Mucosa of descending colon (tissue), 3 donors: ENCODE data around the gene DNAJC25. TPM values are rescaled to one million over a fixed set of nuclear protein-coding genes. Genes with fewer than 3 reads are reported as not detected.

ENCODE experiments used
- ATAC-seq: fragments of 200-7000 bp; cut with Tn5 transposase; one replicate; pipeline ENCODE4 v1.9.1; 2020; ENCODE audit warnings: mild to moderate bottlenecking, moderate library complexity
- DNase-seq, 3 donors: peaks; one replicate each; pipeline ENCODE4 v3.0.0-alpha.2; 2020
- H3K36me3 ChIP-seq: fragments of 200-600 bp; one replicate; pipeline ENCODE4 v1.8.0; 2021; ENCODE audit warnings: low read depth, mild to moderate bottlenecking
- H3K4me1 ChIP-seq: fragments of 200-600 bp; one replicate; pipeline ENCODE4 v1.8.0; 2021; ENCODE audit warnings: low read depth, mild to moderate bottlenecking
- H3K4me3 ChIP-seq: fragments of 200-600 bp; one replicate; pipeline ENCODE4 v1.8.0; 2021; ENCODE audit warnings: mild to moderate bottlenecking
- H3K9me3 ChIP-seq: fragments of 200-600 bp; one replicate; pipeline ENCODE4 v1.8.0; 2021; ENCODE audit warnings: mild to moderate bottlenecking
- CTCF ChIP-seq: fragments of 200-600 bp; IDR thresholded peaks from one replicate; pipeline ENCODE4 v1.8.0; 2022; ENCODE audit warnings: antibody characterized with exemption, mild to moderate bottlenecking
- intact Hi-C, 2 donors: fragments of 100-400 bp; cut with DNase I in 1 of 2; cut with micrococcal nuclease in 1 of 2; formaldehyde crosslinking; loops; one replicate each; pipeline versions ENCODE4 v1.11.0 to v1.11.1; 2022; cut with DNase I, micrococcal nuclease
- total RNA-seq, 3 donors: library from RNA; stranded (reverse); fragmentation: NEBNext Ultra II Directional in 2 of 3; extraction: Animal tissue kit (Norgen Biotek cat#: 25700) in 2 of 3; gene quantifications; one replicate each; pipeline versions ENCODE4 v1.2.1 to v1.2.4, GENCODE V29; 2021 to 2023
- donor health status: DM: no; HTN: no; CAD: no; lungs with moderate emphysema.
- donor health status: DM: no; HTN: no; CAD: no.
- donor health status: DM: no; HTN: yes; CAD: no.

Gene DNAJC25
- total RNA-seq, 3 donors from 2014 or later, result 7.5 to 8.0 (median 7.7) TPM

- peaks cover 20% of the 10 kb centered on the region for H3K4me1 ChIP-seq
- no peak for DNase-seq
- intact Hi-C loops, result no loop called here
- no peaks in the 10 kb centered on the region for H3K36me3 ChIP-seq
- no peak for ATAC-seq
- TF ChIP-seq CTCF, result no peak
- H3K4me3 ChIP-seq, result no peak overlapping the region
- H3K9me3 ChIP-seq, result no peaks in the 10 kb centered on the region
Observed at GRCh38 chr9:111634860-111635259, 3.7 kb downstream of the DNAJC25 start.

- no peak for TF ChIP-seq CTCF
- no peaks in the 10 kb centered on the region for H3K9me3 ChIP-seq
- H3K36me3 ChIP-seq, result no peaks in the 10 kb centered on the region
- DNase-seq, result no peak
- peaks cover 16% of the 10 kb centered on the region for H3K4me1 ChIP-seq
- ATAC-seq, result no peak
- H3K4me3 ChIP-seq, result no peak overlapping the region
- intact Hi-C loops, result no loop called here
Observed at GRCh38 chr9:111637421-111637950, 6.4 kb downstream of the DNAJC25 start.

GRCh38 chr9:111644195-111644772, 13.2 kb downstream of the DNAJC25 start:
- intact Hi-C loops, result no loop called here
- Histone ChIP-seq H3K36me3 (no peaks in the 10 kb centered on the region), H3K9me3 (no peaks in the 10 kb centered on the region), H3K4me1 (no peaks in the 10 kb centered on the region), H3K4me3 (no peak overlapping the region)
- no peak for TF ChIP-seq CTCF
- ATAC-seq, result no peak
- no peak for DNase-seq

GRCh38 chr9:111645806-111646205, 14.7 kb downstream of the DNAJC25 start:
- peak; percentile 49 for ATAC-seq

GRCh38 chr9:111646417-111646816, 15.3 kb downstream of the DNAJC25 start:
- Histone ChIP-seq H3K4me1 (no peaks in the 10 kb centered on the region), H3K4me3 (no peak overlapping the region), H3K9me3 (no peaks in the 10 kb centered on the region), H3K36me3 (no peaks in the 10 kb centered on the region)
- ATAC-seq, result peak; percentile 52
- intact Hi-C loops, result no loop called here
- DNase-seq, result no peak
- TF ChIP-seq CTCF, result no peak

More at GRCh38 chr9:111645806-111646205, 14.7 kb downstream of the DNAJC25 start:
- no peaks in the 10 kb centered on the region for H3K36me3 ChIP-seq
- TF ChIP-seq CTCF, result no peak
- no peaks in the 10 kb centered on the region for H3K4me1 ChIP-seq
- intact Hi-C loops, result no loop called here
- H3K4me3 ChIP-seq, result no peak overlapping the region
- no peak for DNase-seq
- H3K9me3 ChIP-seq, result no peaks in the 10 kb centered on the region
